OCI-M1 (cell line): ENCODE measurements around the gene C21orf91.
"Not testable (repeated sequence)": the region's sequence is repeated elsewhere in the genome, so short reads cannot be mapped to it uniquely, and the experiment has no call there.

ENCODE experiments used
- DNase-seq: peaks from one replicate; lab custom pipeline; 2025; lab: John Stamatoyannopoulos, UW

C21orf91 gene

GRCh38 chr21:17777072-17777765 is 41.9 kb downstream of the C21orf91 start:
- no peak for DNase-seq

- no peak for DNase-seq
Measured at GRCh38 chr21:17775431-17776126, 43.6 kb downstream of the C21orf91 start.

GRCh38 chr21:17775021-17775420 is 44.1 kb downstream of the C21orf91 start:
- not testable (repeated sequence) for DNase-seq

- DNase-seq = no peak
Measured at GRCh38 chr21:17769447-17769845, 49.7 kb downstream of the C21orf91 start.

- DNase-seq = no peak
Measured at GRCh38 chr21:17768840-17769446, 50.2 kb downstream of the C21orf91 start.

GRCh38 chr21:17765207-17765606 is 53.9 kb downstream of the C21orf91 start:
- DNase-seq = no peak

GRCh38 chr21:17763288-17764037 is 55.7 kb downstream of the C21orf91 start:
- DNase-seq = no peak

- no peak for DNase-seq
Measured at GRCh38 chr21:17759511-17760178, 59.5 kb downstream of the C21orf91 start.

- no peak for DNase-seq
Measured at GRCh38 chr21:17758683-17759082, 60.5 kb downstream of the C21orf91 start.

- no peak for DNase-seq
Measured at GRCh38 chr21:17757671-17758070, 61.5 kb downstream of the C21orf91 start.

GRCh38 chr21:17753736-17754135 is 65.4 kb downstream of the C21orf91 start:
- no peak for DNase-seq

GRCh38 chr21:17752171-17752570 is 67.0 kb downstream of the C21orf91 start:
- DNase-seq = no peak

GRCh38 chr21:17746920-17747319 is 72.2 kb downstream of the C21orf91 start:
- DNase-seq = no peak

GRCh38 chr21:17745086-17745485 is 74.1 kb downstream of the C21orf91 start:
- DNase-seq = no peak

GRCh38 chr21:17742940-17743592 is 76.1 kb downstream of the C21orf91 start:
- no peak for DNase-seq

GRCh38 chr21:17742181-17742580 is 77.0 kb downstream of the C21orf91 start:
- DNase-seq = no peak
